ENCODE measurements around the gene EIF3L.

EIF3L gene

DNA sequence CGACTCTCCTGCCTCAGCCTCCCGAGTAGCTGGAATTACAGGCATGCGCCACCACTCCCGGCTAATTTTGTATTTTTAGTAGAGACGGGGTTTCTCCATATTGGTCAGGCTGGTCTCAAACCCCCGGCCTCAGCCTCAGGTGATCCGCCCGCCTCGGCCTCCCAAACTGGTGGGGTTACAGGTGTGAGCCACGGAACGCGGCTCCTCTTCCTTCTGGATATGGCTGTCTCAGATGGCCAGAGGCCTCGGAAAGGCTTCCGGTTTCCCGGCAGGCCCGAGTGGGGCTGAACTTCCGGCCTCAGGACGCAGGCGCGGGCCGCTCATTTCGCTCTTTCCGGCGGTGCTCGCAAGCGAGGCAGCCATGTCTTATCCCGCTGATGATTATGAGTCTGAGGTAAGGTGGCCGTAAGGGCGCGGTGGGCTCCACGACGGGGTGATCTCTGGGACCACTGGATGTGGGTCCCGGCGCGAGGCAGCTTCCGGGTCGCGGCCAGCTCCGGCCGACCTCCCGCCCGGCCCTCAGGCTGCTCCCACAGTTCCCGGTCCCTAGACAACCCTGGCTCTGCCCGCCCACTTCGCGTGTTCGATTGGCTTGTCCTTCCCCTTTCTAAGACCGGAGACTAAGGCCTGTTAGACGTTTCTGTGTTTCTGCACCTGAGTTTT lies at the start of gene EIF3L:
Gene EIF3L, plus strand, starts transcription at position 331 of the 663 bp plus-strand sequence. Its CDS starts 31 bp downstream, at position 362.
- peak; percentile 89 for DNase-seq

DNA sequence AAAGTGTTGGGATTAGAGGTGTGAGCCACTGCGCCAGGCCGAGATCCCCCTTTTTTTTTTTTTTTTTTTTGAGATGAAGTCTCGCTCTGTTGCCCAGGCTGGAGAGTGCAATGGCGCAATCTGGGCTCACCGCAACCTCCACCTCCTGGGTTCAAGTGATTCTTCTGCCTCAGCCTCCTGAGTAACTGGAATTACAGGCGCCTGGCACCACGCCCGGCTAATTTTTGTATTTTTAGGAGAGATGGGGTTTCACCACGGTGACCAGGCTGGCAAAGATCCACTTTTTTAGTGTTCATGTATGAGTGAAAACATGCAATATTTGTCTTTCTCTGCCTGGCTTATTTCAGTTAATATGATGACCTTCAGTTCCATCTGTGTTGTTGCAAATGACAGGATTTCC lies 49.2 kb upstream of the EIF3L start:
- peak; percentile 53 for DNase-seq

DNA sequence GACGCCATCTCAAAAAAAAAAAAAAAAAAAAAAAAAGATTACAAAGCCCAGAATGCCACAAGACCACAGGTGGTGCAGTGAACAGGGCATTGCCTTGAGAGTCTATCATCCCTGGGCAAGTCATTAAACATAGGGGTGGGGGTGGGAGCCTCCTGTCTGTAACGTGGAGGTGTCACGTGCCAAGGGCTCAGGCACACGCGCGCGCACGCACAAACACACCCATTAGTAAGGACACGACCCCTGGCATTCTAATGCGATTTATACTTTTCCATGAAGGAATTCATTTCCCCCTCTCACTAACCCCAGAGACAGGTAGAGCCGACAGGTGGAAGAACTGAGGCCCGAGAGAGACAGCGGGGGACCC lies 47.3 kb upstream of the EIF3L start:
- peak; percentile 42 for DNase-seq

DNA sequence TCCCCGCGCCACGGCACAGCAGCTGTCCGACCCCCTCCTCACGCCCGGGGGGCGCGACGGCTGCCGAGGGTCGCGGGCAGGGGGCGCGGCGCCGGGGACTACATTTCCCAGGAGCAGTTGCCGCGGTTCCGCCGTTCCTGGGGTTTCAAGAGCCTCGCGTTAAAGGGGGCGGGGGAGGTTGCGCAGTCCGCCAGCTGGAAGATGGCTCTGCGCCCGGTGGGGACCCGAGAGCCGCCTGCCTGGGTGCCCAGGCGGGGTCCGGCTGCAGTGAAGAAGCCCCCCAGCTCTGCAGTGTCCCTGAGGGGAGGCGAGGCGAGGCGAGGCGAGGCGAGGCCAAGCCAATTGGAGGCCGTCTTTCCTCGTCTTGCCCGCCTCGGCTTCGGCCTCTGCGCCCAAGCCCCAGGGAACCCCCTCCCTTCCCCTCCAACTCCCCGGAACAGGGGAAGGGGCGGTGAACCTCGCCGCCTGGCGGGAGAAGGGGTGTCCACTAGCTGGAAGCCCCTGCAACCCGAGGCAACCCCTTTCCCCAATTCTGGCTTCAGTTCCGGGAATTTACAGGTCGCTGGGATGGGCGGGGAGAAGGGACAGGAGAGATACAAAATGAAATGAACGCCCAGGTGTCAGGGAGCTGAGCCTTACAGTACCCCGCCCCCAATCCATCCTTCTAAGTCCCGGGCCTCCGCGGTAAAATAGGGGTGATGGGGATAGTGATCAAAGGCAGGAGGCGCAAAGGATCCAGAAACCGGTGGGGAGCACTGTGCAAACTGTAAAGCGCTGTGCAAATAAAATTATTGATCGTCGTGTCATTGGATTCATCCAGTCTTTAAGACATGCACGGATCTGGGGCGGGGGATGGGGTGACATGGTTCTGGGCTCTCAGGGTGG lies 46.7 kb upstream of the EIF3L start:
- peak; percentile 34 for DNase-seq

DNA sequence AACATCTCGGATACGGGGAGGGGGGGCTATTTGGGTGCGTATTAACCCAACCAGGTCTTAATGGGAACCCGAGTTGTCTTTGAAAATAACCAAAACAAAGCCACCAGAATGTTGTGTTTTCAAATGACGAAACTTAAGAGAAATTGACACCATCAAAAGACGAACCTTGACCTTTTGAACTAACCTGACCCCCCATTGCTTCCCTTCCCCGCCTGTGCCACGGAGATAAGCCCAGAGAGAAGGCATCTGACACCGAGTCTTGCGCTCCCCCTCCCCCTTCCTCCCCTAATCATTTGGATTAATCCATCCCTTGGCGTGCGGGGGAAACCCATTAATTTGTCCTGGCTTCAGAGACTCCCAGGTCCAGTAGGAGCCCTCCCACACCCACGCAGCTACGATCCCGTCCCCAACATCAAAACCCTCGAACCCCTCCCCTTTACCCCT lies 46.0 kb upstream of the EIF3L start:
- DNase-seq = no peak

DNA sequence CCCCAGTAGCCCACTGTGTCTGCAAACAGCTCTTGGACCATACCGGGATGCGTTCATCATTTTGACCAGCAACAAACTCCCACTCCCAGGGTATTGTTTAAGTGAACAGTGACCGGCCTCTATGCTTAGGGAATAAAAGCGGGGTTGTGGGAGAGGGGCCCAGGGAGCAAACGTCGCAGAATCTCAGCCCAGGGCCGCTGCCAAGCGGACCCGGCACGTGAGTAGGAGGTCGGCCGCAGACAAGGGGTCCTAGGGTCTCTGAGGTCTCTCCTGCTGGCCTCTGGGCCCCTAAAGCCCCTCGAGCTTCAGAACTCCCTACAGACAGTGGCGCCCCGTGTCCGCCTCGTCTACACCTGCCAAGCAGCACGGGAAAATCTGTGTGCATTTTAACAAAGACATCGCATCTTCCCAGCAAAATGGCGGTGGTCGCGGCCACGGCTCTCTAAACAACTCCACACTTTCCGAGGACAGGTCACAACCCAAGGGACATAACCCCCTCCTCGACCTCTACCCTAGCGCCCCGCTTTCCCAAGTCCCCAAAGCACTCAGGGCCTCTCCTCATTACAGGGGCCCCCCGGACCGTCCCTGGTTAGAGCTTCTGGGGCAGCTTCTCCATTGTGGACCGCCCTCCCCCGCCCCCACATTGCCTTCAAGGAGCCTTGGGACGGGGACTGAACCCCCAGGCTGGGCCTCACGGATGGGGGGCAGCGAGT lies 45.4 kb upstream of the EIF3L start:
- DNase-seq = no peak

DNA sequence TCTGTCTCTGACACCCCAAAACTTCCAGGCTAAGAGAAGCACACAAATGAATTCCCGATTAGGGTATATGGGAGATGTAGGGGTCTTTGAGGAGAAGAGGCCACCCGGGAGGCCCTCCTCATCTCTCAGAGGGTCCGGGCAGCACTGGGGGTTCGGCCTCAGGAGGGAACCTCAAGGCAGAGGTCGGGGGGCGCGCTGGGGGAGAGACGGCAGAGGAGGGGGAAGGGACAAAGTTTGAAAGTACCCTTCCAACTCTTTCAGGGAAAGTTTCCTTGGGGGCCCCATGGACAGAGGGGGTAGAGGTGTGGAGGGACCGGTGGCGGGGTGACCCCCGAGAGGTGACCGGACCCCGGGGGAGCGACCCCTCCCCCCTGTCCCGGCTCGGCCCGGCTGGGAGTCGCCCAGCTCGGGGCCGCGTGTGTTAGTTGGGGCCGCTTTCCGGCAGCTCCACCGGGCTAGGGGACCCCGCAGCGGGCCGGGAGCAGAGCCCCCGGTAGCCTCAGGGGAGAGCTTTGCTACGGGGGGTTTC lies 44.8 kb upstream of the EIF3L start:
- no peak for DNase-seq

DNA sequence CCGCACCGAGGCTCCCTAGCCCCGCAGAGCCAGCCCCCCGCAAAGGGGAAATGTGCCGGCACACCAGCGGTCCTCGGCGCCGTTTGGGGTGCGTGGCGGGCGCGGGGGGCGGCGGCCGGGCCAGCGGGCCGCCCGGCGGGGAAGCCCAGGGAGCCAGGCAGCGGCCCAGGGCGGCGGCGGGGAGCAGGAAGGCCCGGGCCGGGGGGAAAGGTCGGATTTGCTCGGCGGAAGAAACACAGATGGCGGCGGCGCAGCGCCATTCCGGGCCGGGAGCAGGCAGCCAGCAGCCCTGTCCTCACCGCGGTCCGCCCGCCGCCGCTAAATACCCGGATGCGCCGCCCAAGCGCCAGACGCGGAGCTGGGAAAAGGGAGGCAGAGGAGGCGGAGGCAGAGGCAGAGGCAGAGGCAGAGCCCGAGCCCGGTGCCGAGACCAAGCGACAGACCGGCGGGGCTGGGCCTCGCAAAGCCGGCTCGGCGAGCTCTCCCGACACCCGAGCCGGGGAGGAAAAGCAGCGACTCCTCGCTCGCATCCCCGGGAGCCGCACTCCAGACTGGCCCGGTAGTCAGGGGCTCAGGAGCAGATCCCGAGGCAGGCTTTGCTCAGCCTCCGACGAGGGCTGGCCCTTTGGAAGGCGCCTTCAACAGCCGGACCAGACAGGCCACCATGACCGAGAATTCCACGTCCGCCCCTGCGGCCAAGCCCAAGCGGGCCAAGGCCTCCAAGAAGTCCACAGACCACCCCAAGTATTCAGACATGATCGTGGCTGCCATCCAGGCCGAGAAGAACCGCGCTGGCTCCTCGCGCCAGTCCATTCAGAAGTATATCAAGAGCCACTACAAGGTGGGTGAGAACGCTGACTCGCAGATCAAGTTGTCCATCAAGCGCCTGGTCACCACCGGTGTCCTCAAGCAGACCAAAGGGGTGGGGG lies 44.1 kb upstream of the EIF3L start:
- peak; percentile 70 for DNase-seq

DNA sequence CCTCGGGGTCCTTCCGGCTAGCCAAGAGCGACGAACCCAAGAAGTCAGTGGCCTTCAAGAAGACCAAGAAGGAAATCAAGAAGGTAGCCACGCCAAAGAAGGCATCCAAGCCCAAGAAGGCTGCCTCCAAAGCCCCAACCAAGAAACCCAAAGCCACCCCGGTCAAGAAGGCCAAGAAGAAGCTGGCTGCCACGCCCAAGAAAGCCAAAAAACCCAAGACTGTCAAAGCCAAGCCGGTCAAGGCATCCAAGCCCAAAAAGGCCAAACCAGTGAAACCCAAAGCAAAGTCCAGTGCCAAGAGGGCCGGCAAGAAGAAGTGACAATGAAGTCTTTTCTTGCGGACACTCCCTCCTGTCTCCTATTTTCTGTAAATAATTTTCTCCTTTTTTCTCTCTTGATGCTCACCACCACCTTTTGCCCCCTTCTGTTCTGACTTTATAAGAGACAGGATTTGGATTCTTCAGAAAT lies 43.4 kb upstream of the EIF3L start:
- no peak for DNase-seq

DNA sequence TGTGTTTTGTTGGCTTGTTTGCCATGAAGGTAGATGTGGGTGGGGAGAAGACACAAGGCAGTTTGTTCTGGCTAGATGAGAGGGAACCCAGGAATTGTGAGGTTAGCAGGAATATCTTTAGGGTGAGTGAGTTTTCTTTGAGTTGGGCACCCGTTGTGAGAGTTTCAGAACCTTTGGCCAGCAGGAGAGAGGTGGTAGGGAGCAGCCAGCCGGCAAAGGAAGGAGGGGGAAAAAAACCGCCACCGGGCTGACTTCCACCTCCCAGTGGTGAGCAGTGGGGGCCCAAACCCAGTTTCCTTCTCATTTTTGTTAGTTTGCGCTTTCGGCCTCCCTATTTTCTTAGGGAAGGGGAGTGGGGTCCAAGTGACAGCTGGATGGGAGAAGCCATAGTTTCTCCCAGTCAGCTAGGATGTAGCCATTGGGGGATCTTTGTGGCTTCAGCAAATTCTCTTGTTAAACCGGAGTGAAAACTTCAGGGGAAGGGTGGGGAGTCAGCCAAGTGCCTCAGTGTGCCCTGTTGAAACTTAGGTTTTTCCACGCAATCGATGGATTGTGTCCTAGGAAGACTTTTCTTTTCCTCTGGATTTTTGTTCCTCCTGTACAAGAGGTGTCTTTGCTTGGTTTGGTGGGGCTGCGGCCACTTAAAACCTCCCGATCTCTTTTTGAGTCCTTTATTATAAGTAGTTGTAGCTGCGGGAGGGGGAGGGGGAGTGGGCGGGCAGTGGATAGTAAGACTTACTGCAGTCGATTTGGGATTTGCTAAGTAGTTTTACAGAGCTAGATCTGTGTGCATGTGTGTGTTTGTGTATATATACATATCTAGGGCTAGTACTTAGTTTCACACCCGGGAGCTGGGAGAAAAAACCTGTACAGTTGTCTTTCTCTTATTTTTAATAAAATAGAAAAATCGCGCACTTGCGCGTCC lies 42.5 kb upstream of the EIF3L start:
- no peak for DNase-seq

DNA sequence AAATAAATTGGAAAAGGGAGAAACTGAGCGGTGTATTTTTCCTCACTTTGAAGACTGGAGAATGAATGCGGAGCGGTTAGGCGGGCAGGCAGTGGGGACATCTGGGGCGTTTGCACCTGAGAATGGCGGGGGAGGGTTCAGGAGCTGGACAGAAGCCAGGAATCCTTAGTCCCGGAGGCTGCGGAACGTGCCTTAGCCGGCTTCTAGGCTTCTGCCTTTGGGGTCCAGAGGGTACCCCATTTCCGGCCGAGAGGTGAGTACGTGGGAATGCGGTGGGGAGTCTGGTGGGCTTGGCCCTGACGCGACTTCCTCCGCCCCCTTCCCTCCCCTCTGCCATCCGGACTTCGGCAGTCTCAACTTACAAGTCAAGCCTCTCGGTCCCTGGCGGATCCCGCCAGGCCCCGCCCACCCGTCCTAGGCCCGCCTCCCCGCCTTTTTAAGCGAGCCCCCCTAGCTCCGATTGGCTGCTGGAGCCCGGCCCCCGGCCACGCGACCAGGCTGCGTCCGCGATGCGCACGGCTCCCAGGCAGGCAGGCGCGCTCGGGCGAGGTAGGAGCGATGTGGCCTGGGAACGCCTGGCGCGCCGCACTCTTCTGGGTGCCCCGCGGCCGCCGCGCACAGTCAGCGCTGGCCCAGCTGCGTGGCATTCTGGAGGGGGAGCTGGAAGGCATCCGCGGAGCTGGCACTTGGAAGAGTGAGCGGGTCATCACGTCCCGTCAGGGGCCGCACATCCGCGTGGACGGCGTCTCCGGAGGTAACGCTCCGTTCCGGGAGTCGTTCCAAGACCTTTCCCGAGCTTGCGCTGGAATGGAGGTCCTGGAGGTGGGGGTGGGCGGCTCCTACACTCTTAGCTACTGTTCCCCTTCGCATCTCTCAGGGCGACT lies 41.6 kb upstream of the EIF3L start, which contains the start of gene GCAT:
Gene GCAT, plus strand, starts transcription at position 525 of the 884 bp plus-strand sequence. Its CDS starts 34 bp downstream, at position 559.
- DNase-seq = peak; percentile 91

DNA sequence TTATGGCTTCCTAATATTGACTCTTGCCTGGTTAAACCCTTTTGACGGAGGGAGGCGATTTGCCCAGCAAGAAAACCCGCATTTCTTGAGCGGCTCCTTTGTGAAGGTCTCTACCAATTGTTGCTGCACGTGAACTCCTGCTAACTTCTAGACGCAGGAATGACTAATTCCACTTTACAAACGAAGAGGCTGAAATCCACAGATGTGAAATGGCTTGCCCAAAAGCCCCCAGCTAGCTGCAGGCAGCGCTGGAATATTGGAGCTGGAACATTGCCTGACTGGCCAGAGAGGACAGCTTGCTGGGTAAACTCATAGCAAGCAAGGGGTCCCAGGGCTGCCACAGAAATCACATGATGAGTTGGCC lies 40.9 kb upstream of the EIF3L start:
- DNase-seq = no peak

DNA sequence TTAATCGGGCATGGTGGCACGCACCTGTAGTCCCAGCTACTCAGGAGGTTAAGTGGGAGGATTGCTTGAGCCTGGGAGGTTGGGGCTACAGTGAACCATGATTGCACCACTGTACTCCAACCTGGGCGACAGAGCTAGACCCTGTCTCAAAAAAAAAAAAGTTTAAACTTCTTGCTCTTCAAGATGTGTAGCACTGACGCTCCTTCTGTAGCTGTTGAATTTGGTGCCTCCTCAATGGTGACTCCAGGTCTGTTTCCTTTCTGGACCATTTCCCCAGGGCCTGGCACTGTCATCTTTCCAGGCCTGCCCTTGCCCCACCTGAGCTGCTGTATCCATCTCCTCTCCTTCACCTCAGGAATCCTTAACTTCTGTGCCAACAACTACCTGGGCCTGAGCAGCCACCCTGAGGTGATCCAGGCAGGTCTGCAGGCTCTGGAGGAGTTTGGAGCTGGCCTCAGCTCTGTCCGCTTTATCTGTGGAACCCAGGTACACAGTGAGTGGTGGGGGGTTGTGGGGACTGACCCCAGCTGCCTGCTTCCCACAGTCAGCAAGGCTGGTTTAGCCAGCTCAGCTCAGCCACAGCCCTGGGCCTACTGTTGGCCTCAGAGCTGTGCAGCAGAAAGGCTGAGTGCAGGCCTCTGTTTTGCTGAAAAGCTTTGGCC lies 39.4 kb upstream of the EIF3L start:
- no peak for DNase-seq

DNA sequence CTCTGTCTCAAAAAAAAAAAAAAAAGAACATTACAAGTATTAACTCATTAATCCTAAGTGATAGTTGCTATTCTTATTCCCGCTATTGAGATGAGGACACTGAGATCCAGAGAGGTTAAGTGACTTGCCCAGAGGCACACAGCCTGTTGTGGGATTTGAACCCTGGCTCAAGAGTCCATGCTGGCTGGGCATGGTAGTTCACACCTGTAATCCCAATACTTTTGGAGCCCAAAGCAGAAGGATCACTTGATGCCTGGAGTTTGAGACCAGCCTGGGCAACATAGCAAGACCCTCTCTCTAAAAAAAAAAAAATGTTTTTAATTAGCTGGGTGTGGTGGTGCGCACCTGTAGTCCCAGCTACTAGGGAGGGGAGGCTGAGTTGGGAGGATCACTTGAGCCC lies 37.4 kb upstream of the EIF3L start:
- DNase-seq = no peak

DNA sequence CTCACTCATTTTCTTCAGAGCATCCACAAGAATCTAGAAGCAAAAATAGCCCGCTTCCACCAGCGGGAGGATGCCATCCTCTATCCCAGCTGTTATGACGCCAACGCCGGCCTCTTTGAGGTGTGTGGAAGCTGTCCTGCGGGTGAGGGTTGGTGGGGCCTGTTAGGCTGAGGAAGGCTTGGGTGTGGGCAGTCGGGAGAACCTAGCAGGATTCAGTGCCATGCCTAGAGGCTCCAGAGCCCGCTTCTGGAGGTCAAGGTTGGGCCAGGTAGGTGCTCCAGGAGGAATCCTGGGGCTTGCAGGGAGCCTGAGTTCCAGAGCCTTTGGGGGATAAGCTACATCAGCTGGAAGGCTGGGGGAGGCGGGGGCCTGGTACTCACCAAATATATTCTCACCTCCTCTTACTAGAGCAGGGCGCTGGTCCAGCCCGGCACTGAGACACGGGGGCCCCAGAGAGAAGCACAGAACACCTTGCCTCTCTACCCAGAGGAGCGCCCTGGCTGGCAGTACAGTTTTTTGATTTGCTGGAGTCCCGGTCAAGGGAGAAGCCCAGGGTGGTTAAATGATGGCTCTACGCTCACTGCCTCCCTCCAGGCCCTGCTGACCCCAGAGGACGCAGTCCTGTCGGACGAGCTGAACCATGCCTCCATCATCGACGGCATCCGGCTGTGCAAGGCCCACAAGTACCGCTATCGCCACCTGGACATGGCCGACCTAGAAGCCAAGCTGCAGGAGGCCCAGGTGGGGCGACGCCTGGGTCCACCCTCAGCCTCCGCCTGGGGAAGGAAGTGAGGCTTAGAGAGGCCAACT lies 36.1 kb upstream of the EIF3L start:
- DNase-seq = no peak

DNA sequence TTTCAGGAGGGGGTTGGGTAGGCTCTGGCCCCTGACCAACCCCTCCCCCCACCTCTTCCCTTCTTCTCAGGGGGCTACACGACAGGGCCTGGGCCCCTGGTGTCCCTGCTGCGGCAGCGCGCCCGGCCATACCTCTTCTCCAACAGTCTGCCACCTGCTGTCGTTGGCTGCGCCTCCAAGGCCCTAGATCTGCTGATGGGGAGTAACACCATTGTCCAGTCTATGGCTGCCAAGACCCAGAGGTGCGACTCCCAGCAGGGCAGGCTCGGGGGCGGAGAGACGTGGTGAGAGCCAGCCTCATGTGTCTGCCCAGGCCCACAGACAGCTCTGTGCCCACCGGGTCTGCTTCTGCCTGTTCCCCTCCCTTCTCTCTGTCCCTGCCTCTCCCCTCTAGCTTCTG lies 33.6 kb upstream of the EIF3L start:
- no peak for DNase-seq

DNA sequence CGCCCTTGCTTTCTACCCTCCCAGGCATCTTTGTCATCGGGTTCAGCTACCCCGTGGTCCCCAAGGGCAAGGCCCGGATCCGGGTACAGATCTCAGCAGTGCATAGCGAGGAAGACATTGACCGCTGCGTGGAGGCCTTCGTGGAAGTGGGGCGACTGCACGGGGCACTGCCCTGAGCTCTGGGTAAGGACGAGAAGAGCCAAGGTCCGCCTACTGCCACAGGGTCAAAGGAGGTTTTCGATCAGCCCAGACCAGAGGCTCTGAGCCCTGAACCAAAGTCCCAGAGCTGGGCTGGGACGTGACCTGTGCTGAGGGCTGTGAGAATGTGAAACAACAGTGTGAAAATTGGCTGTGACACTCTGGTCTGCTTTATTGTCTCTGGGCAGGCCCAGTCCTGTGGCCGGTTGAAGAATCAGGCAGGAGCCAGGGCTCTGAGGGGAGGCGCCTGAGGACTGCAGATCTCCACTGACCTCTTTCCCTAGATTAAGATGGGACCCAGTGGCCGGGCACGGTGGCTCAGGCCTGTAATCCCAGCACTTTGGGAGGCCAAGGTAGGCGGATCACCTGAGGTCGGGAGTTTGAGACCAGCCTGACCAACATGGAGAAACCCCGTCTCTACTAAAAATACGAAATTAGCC lies 32.6 kb upstream of the EIF3L start:
- DNase-seq = no peak

Measured in NCI-H2029 (cell line).